K562 (cell line): ENCODE data around the gene CEACAM20. TPM values are rescaled to one million over a fixed set of nuclear protein-coding genes. Genes with fewer than 3 reads are reported as not detected.
A peak's percentile ranks its signal among the peaks of the same experiment; 100 is the strongest.

Source experiments
- CHD7 ChIP-seq: fragments of 200-600 bp; sonication (generic); IDR thresholded peaks from one replicate; pipeline ENCODE4 v1.6.1; 2012; ENCODE audit warnings: mild to moderate bottlenecking, low read depth, low read length, inconsistent platforms
- DLX4 ChIP-seq: fragments of 250-450 bp; sonication (Bioruptor Pico); IDR thresholded peaks from 2 replicates; pipeline ENCODE4 v1.6.1; 2021; ENCODE audit warnings: mild to moderate bottlenecking
- FOSL1 ChIP-seq: fragments of 200-800 bp; sonication (Bioruptor generic); conservative IDR thresholded peaks from 2 replicates; pipeline ENCODE4 v1.6.1; 2016; ENCODE audit warnings: missing genetic modification characterization, missing compliant biosample characterization
- PHF20 ChIP-seq: fragments of 450-650 bp; IDR thresholded peaks from 2 replicates; pipeline ENCODE4 v1.6.1; 2018; ENCODE audit not compliant: partially characterized antibody
- POU5F1 ChIP-seq: fragments of 150-350 bp; IDR thresholded peaks from 2 replicates; pipeline ENCODE4 v1.6.1; 2014; ENCODE audit warnings: borderline replicate concordance, low read length, low read depth, mild to moderate bottlenecking; ENCODE audit not compliant: partially characterized antibody
- PRPF4 ChIP-seq: fragments of 200-400 bp; formaldehyde crosslinking; IDR thresholded peaks from one replicate; pipeline ENCODE4 v1.6.1; 2017; ENCODE audit warnings: low read length, low read depth, mild to moderate bottlenecking; ENCODE audit not compliant: insufficient read depth, poor library complexity, severe bottlenecking
- RUNX1 ChIP-seq: sonication (generic); IDR thresholded peaks from 2 replicates; pipeline ENCODE4 v1.6.1; 2016; ENCODE audit warnings: antibody characterized with exemption, low read depth
- TAL1 ChIP-seq: fragments of 450-650 bp; IDR thresholded peaks from 2 replicates; pipeline ENCODE4 v1.6.1; 2016; ENCODE audit warnings: mild to moderate bottlenecking
- TEAD4 ChIP-seq, 2 experiments: sonication (generic) in 1 of 2; formaldehyde crosslinking in 1 of 2; IDR thresholded peaks; 2 replicates each; pipeline versions ENCODE4 v1.6.1 to v1.8.0; 2012 to 2022; ENCODE audit warnings: borderline replicate concordance in 1 of 2, inconsistent platforms in 1 of 2, low read length in 1 of 2, mild to moderate bottlenecking in 1 of 2, missing genetic modification reagents in 1 of 2
- YBX1 ChIP-seq: fragments of 450-650 bp; IDR thresholded peaks from 2 replicates; pipeline ENCODE4 v1.7.1; 2016; ENCODE audit warnings: mild to moderate bottlenecking
- ZNF79 ChIP-seq: fragments of 250-450 bp; sonication (Bioruptor Pico); IDR thresholded peaks from 2 replicates; pipeline ENCODE4 v1.4.0; 2020; ENCODE audit warnings: low read depth, mild to moderate bottlenecking, moderate library complexity
- polyA plus RNA-seq, 8 experiments: library from polyadenylated mRNA; depleted of rRNA in 4 of 8; stranded (reverse) in 5 of 8; unstranded in 3 of 8; fragments of >200 nt; fragmentation: Nextera tagmentation in 2 of 8; fragmentation: Illumina TruSeq in 1 of 8; extraction: Ambion mirVana in 2 of 8; extraction: Trizol in 1 of 8; gene quantifications; 2 replicates each; pipeline versions ENCODE4 v1.2.1 to v1.2.3, GENCODE V29; 2011 to 2014; ENCODE audit warnings: inconsistent platforms in 1 of 8, missing spikeins in 1 of 8
- total RNA-seq, 7 experiments: library from RNA; depleted of rRNA in 6 of 7; stranded (reverse); fragments of >200 nt in 6 of 7; fragmentation: Illumina TruSeq in 2 of 7; extraction: Trizol in 2 of 7; gene quantifications; 2 replicates each; pipeline versions ENCODE4 v1.2.1 to v1.2.3, GENCODE V29; 2011 to 2021; ENCODE audit warnings: low replicate concordance in 1 of 7
- TF ChIP-seq, protein P1 (sequence below): sonication (generic); formaldehyde crosslinking; IDR thresholded peaks from 2 replicates; pipeline ENCODE4 v1.8.1; 2023; ENCODE audit warnings: mild to moderate bottlenecking, missing genetic modification reagents

Gene CEACAM20
- total and polyA plus RNA-seq, 9 of the 15 experiments (the other 6 are each of a cell fraction or from before 2014, with no cell fraction given): not detected

- TF ChIP-seq TAL1 (no peak), POU5F1 (peak; percentile 43), CHD7 (no peak), TEAD4 (IDR thresholded peaks at IDR 0.05; ENCODE audit: low read length) (no peak), TEAD4 (CRISPR knock-in tag; IDR thresholded peaks at IDR 0.05; ENCODE audit: borderline replicate concordance) (peak; percentile 46; the same call in 1 of the 2 replicates), RUNX1 (no peak), PRPF4 (no peak), YBX1 (no peak), PHF20 (peak; percentile 92), FOSL1 (tag) (peak; percentile 27; the same call in 1 of the 2 replicates), DLX4 (no peak), ZNF79 (CRISPR knock-in tag) (no peak)
- TF ChIP-seq, protein P1, sequence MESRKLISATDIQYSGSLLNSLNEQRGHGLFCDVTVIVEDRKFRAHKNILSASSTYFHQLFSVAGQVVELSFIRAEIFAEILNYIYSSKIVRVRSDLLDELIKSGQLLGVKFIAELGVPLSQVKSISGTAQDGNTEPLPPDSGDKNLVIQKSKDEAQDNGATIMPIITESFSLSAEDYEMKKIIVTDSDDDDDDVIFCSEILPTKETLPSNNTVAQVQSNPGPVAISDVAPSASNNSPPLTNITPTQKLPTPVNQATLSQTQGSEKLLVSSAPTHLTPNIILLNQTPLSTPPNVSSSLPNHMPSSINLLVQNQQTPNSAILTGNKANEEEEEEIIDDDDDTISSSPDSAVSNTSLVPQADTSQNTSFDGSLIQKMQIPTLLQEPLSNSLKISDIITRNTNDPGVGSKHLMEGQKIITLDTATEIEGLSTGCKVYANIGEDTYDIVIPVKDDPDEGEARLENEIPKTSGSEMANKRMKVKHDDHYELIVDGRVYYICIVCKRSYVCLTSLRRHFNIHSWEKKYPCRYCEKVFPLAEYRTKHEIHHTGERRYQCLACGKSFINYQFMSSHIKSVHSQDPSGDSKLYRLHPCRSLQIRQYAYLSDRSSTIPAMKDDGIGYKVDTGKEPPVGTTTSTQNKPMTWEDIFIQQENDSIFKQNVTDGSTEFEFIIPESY (CRISPR knock-in tag): no peak; the same call in 1 of the 2 replicates
These were observed 29.2 kb downstream of the CEACAM20 start, which contains the start of gene ZNF180 (continued) for GRCh38 chr19:44499962-44500949.
